GM23338 (cell line): Measurements from ENCODE around the gene CLTA. TPM values are rescaled to one million over a fixed set of nuclear protein-coding genes. Genes with fewer than 3 reads are reported as not detected.

Source experiments
- ATAC-seq: fragments of 200-7000 bp; cut with Tn5 transposase; 3 replicates; pipeline ENCODE4 v1.9.1; 2020
- DNase-seq: peaks from one replicate; pipeline ENCODE4 v3.0.0-alpha.2; 2015; ENCODE audit warnings: low spot score
- H2AFZ ChIP-seq: fragments of 200-600 bp; sonication (generic); 2 replicates; pipeline ENCODE4 v1.8.0; 2016; ENCODE audit warnings: antibody characterized with exemption, mild to moderate bottlenecking, moderate library complexity
- H3F3A ChIP-seq: fragments of 200-600 bp; sonication (generic); replicated peaks from 2 replicates; pipeline ENCODE4 v1.8.0; 2017; ENCODE audit warnings: antibody characterized with exemption, mixed run types, low read depth
- H3K27ac ChIP-seq: fragments of 200-600 bp; sonication (generic); 2 replicates; pipeline ENCODE4 v1.6.1; 2016; ENCODE audit warnings: low read depth
- H3K27me3 ChIP-seq: fragments of 200-600 bp; sonication (generic); 2 replicates; pipeline ENCODE4 v1.8.0; 2016; ENCODE audit warnings: mild to moderate bottlenecking, mixed run types, moderate library complexity; ENCODE audit not compliant: insufficient read depth
- H3K36me3 ChIP-seq: fragments of 200-600 bp; sonication (generic); 2 replicates; pipeline ENCODE4 v1.8.0; 2016; ENCODE audit warnings: mild to moderate bottlenecking; ENCODE audit not compliant: insufficient read depth
- H3K4me1 ChIP-seq: fragments of 200-600 bp; sonication (generic); 2 replicates; pipeline ENCODE4 v1.8.0; 2016; ENCODE audit warnings: mild to moderate bottlenecking, moderate library complexity; ENCODE audit not compliant: insufficient read depth
- H3K4me2 ChIP-seq: fragments of 200-600 bp; sonication (generic); 2 replicates; pipeline ENCODE4 v1.7.1; 2017; ENCODE audit warnings: mixed run types
- H3K4me3 ChIP-seq: fragments of 200-600 bp; sonication (generic); 2 replicates; pipeline ENCODE4 v1.6.1; 2016; ENCODE audit warnings: mixed run types
- H3K79me2 ChIP-seq: fragments of 200-600 bp; sonication (generic); replicated peaks from 2 replicates; pipeline ENCODE4 v1.8.0; 2017; ENCODE audit warnings: mild to moderate bottlenecking; ENCODE audit not compliant: insufficient read depth
- H3K9me2 ChIP-seq: fragments of 200-600 bp; sonication (generic); 2 replicates; pipeline ENCODE4 v1.8.0; 2017; ENCODE audit not compliant: insufficient read depth
- H4K20me1 ChIP-seq: fragments of 200-600 bp; sonication (generic); replicated peaks from 2 replicates; pipeline ENCODE4 v1.8.0; 2017; ENCODE audit warnings: mild to moderate bottlenecking; ENCODE audit not compliant: insufficient read depth
- H3K27ac Mint-ChIP-seq: 2 replicates; pipeline ENCODE4 v1.8.0; 2020; ENCODE audit warnings: inconsistent platforms, mild to moderate bottlenecking, moderate library complexity, mixed read lengths
- H3K27me3 Mint-ChIP-seq: 3 replicates; pipeline ENCODE4 v1.8.0; 2022; ENCODE audit warnings: low read depth, mild to moderate bottlenecking, moderate library complexity, mixed read lengths, inconsistent platforms; ENCODE audit not compliant: insufficient read depth, poor library complexity
- H3K36me3 Mint-ChIP-seq: 3 replicates; pipeline ENCODE4 v1.8.0; 2021; ENCODE audit warnings: low read depth, mild to moderate bottlenecking, inconsistent platforms, moderate library complexity, mixed read lengths
- H3K4me1 Mint-ChIP-seq: 3 replicates; pipeline ENCODE4 v1.8.0; 2020; ENCODE audit warnings: mild to moderate bottlenecking, inconsistent platforms, mixed read lengths
- H3K4me3 Mint-ChIP-seq: 3 replicates; pipeline ENCODE4 v1.8.0; 2021; ENCODE audit warnings: moderate library complexity, mild to moderate bottlenecking, inconsistent platforms, mixed read lengths
- H3K9me3 Mint-ChIP-seq: 3 replicates; pipeline ENCODE4 v1.8.0; 2020; ENCODE audit warnings: moderate library complexity, mild to moderate bottlenecking, inconsistent platforms, mixed read lengths
- CTCF ChIP-seq, 2 experiments: fragments of 200-600 bp in 1 of 2; sonication (generic) in 1 of 2; conservative IDR thresholded peaks; 2 replicates each; pipeline versions ENCODE4 v1.5.1 to v1.6.1; 2016 to 2017; ENCODE audit warnings: antibody characterized with exemption in 2 of 2, low read depth in 2 of 2, mild to moderate bottlenecking in 2 of 2, moderate library complexity in 1 of 2
- EZH2phosphoT487 ChIP-seq: fragments of 200-600 bp; sonication (generic); IDR thresholded peaks from one replicate; pipeline ENCODE4 v1.8.1; 2018; ENCODE audit warnings: antibody characterized with exemption; ENCODE audit not compliant: unreplicated experiment
- POLR2AphosphoS5 ChIP-seq: IDR thresholded peaks from 2 replicates; pipeline ENCODE4 v1.6.1; 2016; ENCODE audit warnings: antibody characterized with exemption, low read depth
- REST ChIP-seq: IDR thresholded peaks from one replicate; pipeline ENCODE4 v1.6.1; 2018; ENCODE audit warnings: antibody characterized with exemption; ENCODE audit not compliant: unreplicated experiment
- STAT1 ChIP-seq: IDR thresholded peaks from one replicate; pipeline ENCODE4 v1.6.1; 2016; ENCODE audit warnings: antibody characterized with exemption; ENCODE audit not compliant: unreplicated experiment
- polyA plus RNA-seq: library from polyadenylated mRNA; unstranded; fragments of >200 nt; fragmentation: Nextera tagmentation; extraction: Ambion mirVana; gene quantifications from 2 replicates; pipeline ENCODE4 v1.2.1, GENCODE V29; 2016
- total RNA-seq: library from RNA; depleted of rRNA; stranded (reverse); fragments of >200 nt; shearing (Covaris generic); gene quantifications from 2 replicates; pipeline ENCODE4 v1.2.3, GENCODE V29; 2014

CLTA gene
- total and polyA plus RNA-seq, 2 experiments from 2014 or later, result 223 to 259 TPM

GRCh38 chr9:36141761-36142160 lies 49.0 kb upstream of the CLTA start (continued):
- TF ChIP-seq REST (no peak), CTCF (conservative IDR thresholded peaks at IDR 0.05; ENCODE audit: low read depth in 2 of 2) (no peak), STAT1 (no peak)

GRCh38 chr9:36142510-36143244 lies 48.0 kb upstream of the CLTA start:
- peaks cover 9% of the 10 kb centered on the region for H3K4me1 Mint-ChIP-seq
- 0 out of 2 replicates have a peak, but pooled peaks cover 3% of the 10 kb centered on the region for H3K9me2 ChIP-seq
- H2AFZ ChIP-seq, result no peak overlapping the region
- peaks cover 18% of the 10 kb centered on the region for H3K9me3 Mint-ChIP-seq
- peaks cover 26% of the 10 kb centered on the region for H3K27me3 ChIP-seq
- H3K79me2 ChIP-seq, result no peaks in the 10 kb centered on the region
- H3F3A ChIP-seq, result no peaks in the 10 kb centered on the region
- peaks cover 19% of the 10 kb centered on the region for H3K27me3 Mint-ChIP-seq
- ATAC-seq (no peak), DNase-seq (no peak)
- TF ChIP-seq POLR2AphosphoS5 (no peak), STAT1 (no peak), REST (no peak), EZH2phosphoT487 (no peak)
- no peak overlapping the region for H3K4me2 ChIP-seq
- peaks cover 14% of the 10 kb centered on the region for H3K36me3 Mint-ChIP-seq
- no peak overlapping the region for H3K4me3 ChIP-seq
- no peak overlapping the region for H3K27ac Mint-ChIP-seq
- no peaks in the 10 kb centered on the region for H3K36me3 ChIP-seq
- no peak overlapping the region for H3K4me3 Mint-ChIP-seq
- 0 out of 2 replicates have a peak, but pooled peaks cover 4% of the 10 kb centered on the region for H3K4me1 ChIP-seq
- no peak overlapping the region for H3K27ac ChIP-seq
- H4K20me1 ChIP-seq, result peaks cover 4% of the 10 kb centered on the region; the same call in 1 of the 2 replicates
